Measurements from ENCODE around the gene TMEM81. TPM values are rescaled to one million over a fixed set of nuclear protein-coding genes. Genes with fewer than 3 reads are reported as not detected.

The TMEM81 gene
- total and polyA plus RNA-seq, 2 of the 8 experiments (the other 6 are each of a cell fraction or from before 2014, with no cell fraction given), result 2.1 to 5.9 TPM

GRCh38 chr1:205122489-205122882 is 38.2 kb upstream of the TMEM81 start:
- Histone ChIP-seq H2AK5ac (ENCODE audit: low read depth, low read length) (no peak overlapping the region), H3K27me3 (replicated peaks in 1 of 4; ENCODE audit: control insufficient read depth in 3 of 4, extremely low read depth in 1 of 4, insufficient read depth in 3 of 4, low read length in 3 of 4) (no peaks in the 10 kb centered on the region), H3K23ac (ENCODE audit: insufficient read length) (no peak overlapping the region), H4K5ac (ENCODE audit: insufficient read length, low read depth, low read length) (peak overlapping the region; percentile 54), H3K9me3 (ENCODE audit: insufficient read depth in 2 of 2, low read depth in 1 of 2, low read length in 1 of 2) (no peaks in the 10 kb centered on the region), H2BK12ac (ENCODE audit: low read depth, low read length) (no peak overlapping the region), H3K56ac (replicated peaks; ENCODE audit: insufficient read length, low read depth, low read length) (no peak overlapping the region), H2BK15ac (ENCODE audit: low read length) (no peak overlapping the region), H3K4me3 (ENCODE audit: extremely low read depth in 1 of 4, insufficient read depth in 2 of 4, low read depth in 3 of 4, low read length in 4 of 4) (peak overlapping the region; percentile 89 to 100 (median 97); a peak in 7 of 8 replicates), H2AFZ (ENCODE audit: low read length) (peak overlapping the region; percentile 36), H3K4me1 (replicated peaks in 1 of 4; ENCODE audit: control insufficient read depth in 3 of 4, insufficient read depth in 4 of 4, low read length in 3 of 4) (peaks cover 0 to 9% (median 5%) of the 10 kb centered on the region in 4 experiments; a peak in 3 of 7 replicates), H2BK20ac (ENCODE audit: low read length) (no peak overlapping the region), H3K36me3 (ENCODE audit: control insufficient read depth in 2 of 4, insufficient read depth in 4 of 4, low read length in 3 of 4) (no peaks in the 10 kb centered on the region), H3K4me2 (ENCODE audit: insufficient read depth in 1 of 2, low read depth in 2 of 2, low read length in 2 of 2) (peak overlapping the region; percentile 79 to 92), H2BK5ac (ENCODE audit: low read depth, low read length) (no peak overlapping the region; the same call in 1 of the 2 replicates), H3K79me1 (ENCODE audit: low read depth, low read length) (peaks cover 5% of the 10 kb centered on the region; the same call in 1 of the 2 replicates), H3K79me2 (ENCODE audit: control insufficient read depth in 1 of 2, insufficient read depth in 2 of 2, low read length in 2 of 2) (peaks cover 10 to 37% of the 10 kb centered on the region in 2 experiments), H3K23me2 (ENCODE audit: low read depth, low read length) (peaks cover 5% of the 10 kb centered on the region; the same call in 1 of the 2 replicates), H3K27ac (ENCODE audit: low read depth, low read length) (no peak overlapping the region), H4K20me1 (replicated peaks in 1 of 2; ENCODE audit: control insufficient read depth in 1 of 2, insufficient read depth in 2 of 2, low read length in 2 of 2) (no peaks in the 10 kb centered on the region), H3K18ac (ENCODE audit: extremely low read depth, low read length) (no peak overlapping the region), H3K14ac (ENCODE audit: insufficient read length) (no peak overlapping the region), H2BK120ac (replicated peaks; ENCODE audit: low read depth, low read length) (no peak overlapping the region), H3K4ac (replicated peaks; ENCODE audit: insufficient read length, low read depth, low read length) (no peak overlapping the region), H4K8ac (ENCODE audit: extremely low read depth, insufficient read depth, low read length) (no peak overlapping the region), H4K91ac (replicated peaks; ENCODE audit: insufficient read length, low read length) (no peak overlapping the region), H3K9ac (replicated peaks in 1 of 4; ENCODE audit: extremely low read depth in 1 of 4, low read depth in 3 of 4, low read length in 3 of 4) (peak overlapping the region in 2 of 4 experiments; percentile 48 to 95; a peak in 4 of 7 replicates)
- 52% methylated on average over 9 of the region's 9 CpGs; no CpG with 5 or more reads in 1 of the 2 experiments for WGBS, 2 experiments (ENCODE audit: extremely low coverage in 1 of 2, insufficient coverage in 1 of 2, insufficient read length in 1 of 2, insufficient replicate concordance in 2 of 2, low coverage in 1 of 2, low lambda C conversion rate in 2 of 2, missing lambda C conversion rate in 1 of 2)
- ChIA-PET POLR2A (ENCODE audit: partially characterized antibody) (interaction anchor here (1.0 to 2.7 kb wide), 6 partner anchors 10 to 29 kb away, joined by 3 to 21 read pairs (median 6); no protein-coding TSS in a partner anchor), CTCF (ENCODE audit: partially characterized antibody) (interaction anchor here (0.8 to 6.0 kb wide), 21 partner anchors 8 to 151 kb away, joined by 3 to 46 read pairs (median 4); partner anchors contain the start of gene TMCC2)
- no peak for DNase-seq (ENCODE audit: low read depth in 1 of 2, low spot score in 2 of 2)
- FAIRE-seq, result no peak
- TF ChIP-seq RFX5 (IDR thresholded peaks at IDR 0.05; ENCODE audit: borderline replicate concordance, low read depth, low read length) (no peak), CREB1 (IDR thresholded peaks at IDR 0.05) (no peak), KDM5A (IDR thresholded peaks at IDR 0.05; ENCODE audit: low read length) (no peak), HDAC2 (IDR thresholded peaks at IDR 0.05; ENCODE audit: borderline replicate concordance in 1 of 2, low read depth in 2 of 2, low read length in 2 of 2) (no peak), SIX5 (IDR thresholded peaks at IDR 0.05; ENCODE audit: low read depth, low read length) (no peak), SP2 (IDR thresholded peaks at IDR 0.05; ENCODE audit: low read length) (no peak), SIRT6 (IDR thresholded peaks at IDR 0.05; ENCODE audit: low read length) (no peak), RNF2 (IDR thresholded peaks at IDR 0.05; ENCODE audit: borderline replicate concordance, low read depth, low read length, missing control alignments, poor library complexity, severe bottlenecking) (no peak), MAX (IDR thresholded peaks at IDR 0.05) (no peak), TCF12 (IDR thresholded peaks at IDR 0.05; ENCODE audit: low read depth, low read length) (no peak), YY1 (IDR thresholded peaks at IDR 0.05; ENCODE audit: low read depth, low read length) (no peak), EP300 (IDR thresholded peaks at IDR 0.05; ENCODE audit: borderline replicate concordance in 1 of 2, low read depth in 2 of 2, low read length in 2 of 2) (no peak), JUN (IDR thresholded peaks at IDR 0.05; ENCODE audit: low read depth, low read length) (no peak), ZNF274 (IDR thresholded peaks at IDR 0.05; ENCODE audit: borderline replicate concordance, extremely low read depth, low read length) (no peak)
